H1 (cell line): ENCODE results near the gene ZNF532. TPM values are rescaled to one million over a fixed set of nuclear protein-coding genes. Genes with fewer than 3 reads are reported as not detected.

Source experiments
- CTCF ChIA-PET: fragments of 300-600 bp; sonication (Branson Sonifier 250); formaldehyde crosslinking; loops from one replicate; lab custom pipeline; 2021; ENCODE audit not compliant: partially characterized antibody; lab: Charles Lee
- POLR2A ChIA-PET: fragments of 300-600 bp; sonication (Branson Sonifier 250); formaldehyde crosslinking; loops from one replicate; lab custom pipeline; 2021; ENCODE audit warnings: inconsistent platforms; ENCODE audit not compliant: partially characterized antibody; lab: Charles Lee
- DNase-seq, 2 experiments: peaks; one replicate each; pipeline versions ENCODE4 v3.0.0 to v3.0.0-alpha.2; 2010 to 2022; ENCODE audit warnings: low spot score in 2 of 2, low read depth in 1 of 2, mixed read lengths in 1 of 2
- FAIRE-seq: peaks from 2 replicates; lab custom pipeline; 2011; peaks lifted over from hg19 to GRCh38; lab: Jason Lieb, UNC
- H2AFZ ChIP-seq: 2 replicates; pipeline ENCODE4 v1.8.1; 2012; ENCODE audit warnings: low read length, inconsistent platforms
- H2AK5ac ChIP-seq: 2 replicates; pipeline ENCODE4 v1.6.1; 2013; ENCODE audit warnings: low read depth, low read length
- H2BK120ac ChIP-seq: replicated peaks from 2 replicates; pipeline ENCODE3; 2013; ENCODE audit warnings: low read depth, low read length, inconsistent platforms
- H2BK12ac ChIP-seq: 2 replicates; pipeline ENCODE4 v1.6.1; 2013; ENCODE audit warnings: low read depth, low read length
- H2BK15ac ChIP-seq: 2 replicates; pipeline ENCODE4 v1.6.1; 2013; ENCODE audit warnings: low read length
- H2BK20ac ChIP-seq: 2 replicates; pipeline ENCODE4 v1.6.1; 2013; ENCODE audit warnings: low read length
- H2BK5ac ChIP-seq: 2 replicates; pipeline ENCODE4 v1.6.1; 2013; ENCODE audit warnings: low read depth, low read length
- H3K14ac ChIP-seq: 2 replicates; pipeline ENCODE4 v1.6.1; 2013; ENCODE audit warnings: inconsistent platforms; ENCODE audit not compliant: insufficient read length
- H3K18ac ChIP-seq: 2 replicates; pipeline ENCODE4 v1.6.1; 2013; ENCODE audit warnings: low read length; ENCODE audit errors: extremely low read depth
- H3K23ac ChIP-seq: 2 replicates; pipeline ENCODE4 v1.6.1; 2013; ENCODE audit warnings: inconsistent platforms; ENCODE audit not compliant: insufficient read length
- H3K23me2 ChIP-seq: 2 replicates; pipeline ENCODE4 v1.6.1; 2013; ENCODE audit warnings: low read depth, low read length
- H3K27ac ChIP-seq: 2 replicates; pipeline ENCODE4 v1.6.1; 2011; ENCODE audit warnings: low read depth, low read length, inconsistent platforms
- H3K27me3 ChIP-seq, 4 experiments: replicated peaks in 1 of 4; 1 replicate in 1 of 4; 2 replicates in 3 of 4; pipeline versions ENCODE4 v1.6.1 to v1.8.1; 2011 to 2013; ENCODE audit warnings: low read length in 3 of 4, mild to moderate bottlenecking in 3 of 4, inconsistent platforms in 2 of 4, mixed read lengths in 2 of 4, moderate library complexity in 1 of 4; ENCODE audit not compliant: control insufficient read depth in 3 of 4, insufficient read depth in 3 of 4; ENCODE audit errors: extremely low read depth in 1 of 4
- H3K36me3 ChIP-seq, 4 experiments: 2 replicates each; pipeline versions ENCODE4 v1.6.1 to v1.8.1; 2011 to 2013; ENCODE audit warnings: mild to moderate bottlenecking in 4 of 4, low read length in 3 of 4, moderate library complexity in 2 of 4, control low read depth in 1 of 4, inconsistent platforms in 1 of 4; ENCODE audit not compliant: insufficient read depth in 4 of 4, control insufficient read depth in 2 of 4
- H3K4ac ChIP-seq: replicated peaks from 2 replicates; pipeline ENCODE3; 2013; ENCODE audit warnings: low read length, low read depth, mixed read lengths, inconsistent platforms; ENCODE audit not compliant: insufficient read length
- H3K4me1 ChIP-seq, 4 experiments: replicated peaks in 1 of 4; 1 replicate in 1 of 4; 2 replicates in 3 of 4; pipeline versions ENCODE4 v1.6.1 to v1.8.1; 2011 to 2013; ENCODE audit warnings: low read length in 3 of 4, inconsistent platforms in 2 of 4, mixed read lengths in 1 of 4; ENCODE audit not compliant: insufficient read depth in 4 of 4, control insufficient read depth in 3 of 4
- H3K4me2 ChIP-seq, 2 experiments: 2 replicates each; pipeline versions ENCODE4 v1.6.1 to v1.8.1; 2011 to 2013; ENCODE audit warnings: low read depth in 2 of 2, low read length in 2 of 2, control low read depth in 1 of 2, inconsistent platforms in 1 of 2, mild to moderate bottlenecking in 1 of 2; ENCODE audit not compliant: insufficient read depth in 1 of 2
- H3K4me3 ChIP-seq, 4 experiments: fragments of 200-600, 300-600 bp in 1 of 4; sonication (generic), shearing (Covaris generic), sonication (Bioruptor Twin) in 1 of 4; 2 replicates each; pipeline versions ENCODE4 v1.5.1 to v1.8.1; 2011 to 2016; ENCODE audit warnings: low read length in 4 of 4, low read depth in 3 of 4, control low read depth in 2 of 4, inconsistent platforms in 2 of 4, mild to moderate bottlenecking in 2 of 4, mixed read lengths in 1 of 4, moderate library complexity in 1 of 4; ENCODE audit not compliant: insufficient read depth in 2 of 4; ENCODE audit errors: extremely low read depth in 1 of 4
- H3K56ac ChIP-seq: replicated peaks from 2 replicates; pipeline ENCODE3; 2013; ENCODE audit warnings: low read depth, mild to moderate bottlenecking, mixed read lengths, low read length, inconsistent platforms; ENCODE audit not compliant: insufficient read length
- H3K79me1 ChIP-seq: 2 replicates; pipeline ENCODE4 v1.6.1; 2013; ENCODE audit warnings: low read depth, low read length, control low read depth
- H3K79me2 ChIP-seq, 2 experiments: 2 replicates each; pipeline versions ENCODE4 v1.6.1 to v1.8.1; 2012 to 2013; ENCODE audit warnings: low read length in 2 of 2, mild to moderate bottlenecking in 2 of 2, inconsistent platforms in 1 of 2; ENCODE audit not compliant: insufficient read depth in 2 of 2, control insufficient read depth in 1 of 2
- H3K9ac ChIP-seq, 4 experiments: replicated peaks in 1 of 4; 1 replicate in 1 of 4; 2 replicates in 3 of 4; pipeline versions ENCODE4 v1.6.1 to v1.8.1; 2011 to 2013; ENCODE audit warnings: low read depth in 3 of 4, low read length in 3 of 4, control low read depth in 2 of 4, mild to moderate bottlenecking in 2 of 4, moderate library complexity in 2 of 4, inconsistent platforms in 1 of 4; ENCODE audit errors: extremely low read depth in 1 of 4
- H3K9me3 ChIP-seq, 2 experiments: 2 replicates each; pipeline versions ENCODE4 v1.6.1 to v1.8.1; 2012 to 2013; ENCODE audit warnings: mild to moderate bottlenecking in 2 of 2, moderate library complexity in 2 of 2, control low read depth in 1 of 2, inconsistent platforms in 1 of 2, low read depth in 1 of 2, low read length in 1 of 2, mixed read lengths in 1 of 2; ENCODE audit not compliant: insufficient read depth in 2 of 2
- H4K20me1 ChIP-seq, 2 experiments: replicated peaks in 1 of 2; 2 replicates each; pipeline versions ENCODE3 to v1.8.1; 2011 to 2013; ENCODE audit warnings: inconsistent platforms in 2 of 2, low read length in 2 of 2, mild to moderate bottlenecking in 1 of 2; ENCODE audit not compliant: insufficient read depth in 2 of 2, control insufficient read depth in 1 of 2
- H4K5ac ChIP-seq: 2 replicates; pipeline ENCODE4 v1.6.1; 2013; ENCODE audit warnings: low read length, low read depth, mixed read lengths, inconsistent platforms; ENCODE audit not compliant: insufficient read length
- H4K8ac ChIP-seq: 2 replicates; pipeline ENCODE4 v1.8.0; 2013; ENCODE audit warnings: mild to moderate bottlenecking, moderate library complexity, low read length, inconsistent platforms; ENCODE audit not compliant: insufficient read depth; ENCODE audit errors: extremely low read depth
- H4K91ac ChIP-seq: replicated peaks from 2 replicates; pipeline ENCODE3; 2013; ENCODE audit warnings: low read length, mixed read lengths, inconsistent platforms; ENCODE audit not compliant: insufficient read length
- CHD1 ChIP-seq: IDR thresholded peaks from 2 replicates; pipeline ENCODE4 v1.6.1; 2012; ENCODE audit warnings: low read depth, low read length, improper control_type of control experiment
- EP300 ChIP-seq, 2 experiments: IDR thresholded peaks; 1 replicate in 1 of 2; 2 replicates in 1 of 2; pipeline ENCODE4 v1.6.1; 2011 to 2012; ENCODE audit warnings: low read depth in 2 of 2, low read length in 2 of 2, mild to moderate bottlenecking in 2 of 2, borderline replicate concordance in 1 of 2, inconsistent platforms in 1 of 2, moderate library complexity in 1 of 2
- GTF2F1 ChIP-seq: IDR thresholded peaks from 2 replicates; pipeline ENCODE4 v1.6.1; 2012; ENCODE audit warnings: low read depth, low read length, improper control_type of control experiment, borderline replicate concordance
- HDAC2 ChIP-seq, 2 experiments: fragments of 300-600 bp in 1 of 2; sonication (generic) in 1 of 2; IDR thresholded peaks; 2 replicates each; pipeline ENCODE4 v1.6.1; 2011 to 2012; ENCODE audit warnings: low read depth in 2 of 2, low read length in 2 of 2, mild to moderate bottlenecking in 2 of 2, moderate library complexity in 2 of 2, borderline replicate concordance in 1 of 2, inconsistent platforms in 1 of 2
- JUND ChIP-seq: IDR thresholded peaks from 2 replicates; pipeline ENCODE4 v1.6.1; 2011; ENCODE audit warnings: mild to moderate bottlenecking, improper control_type of control experiment, low read length
- RFX5 ChIP-seq: IDR thresholded peaks from 2 replicates; pipeline ENCODE4 v1.6.1; 2011; ENCODE audit warnings: low read depth, low read length, improper control_type of control experiment, borderline replicate concordance
- RNF2 ChIP-seq: fragments of 200-900, 300-1000 bp; sonication (generic); IDR thresholded peaks from 2 replicates; pipeline ENCODE4 v1.7.1; 2016; ENCODE audit warnings: borderline replicate concordance, low read depth, mild to moderate bottlenecking, antibody characterized with exemption, low read length; ENCODE audit not compliant: poor library complexity, severe bottlenecking; ENCODE audit errors: missing control alignments
- SRF ChIP-seq: IDR thresholded peaks from 2 replicates; pipeline ENCODE4 v1.6.1; 2011; ENCODE audit warnings: mild to moderate bottlenecking, low read depth, low read length, moderate library complexity
- WGBS, 2 experiments: shearing (Covaris generic) in 1 of 2; methylation state at CpG; one replicate each; pipeline versions ENCODE4 v1.1.6 to v1.1.7; 2013 to 2015; ENCODE audit warnings: low lambda C conversion rate in 2 of 2, mixed read lengths in 2 of 2, inconsistent platforms in 1 of 2, low coverage in 1 of 2, missing lambda C conversion rate in 1 of 2; ENCODE audit not compliant: insufficient replicate concordance in 2 of 2, insufficient coverage in 1 of 2, insufficient read length in 1 of 2; ENCODE audit errors: extremely low coverage in 1 of 2, missing lambda C conversion rate in 1 of 2; 5-methylcytosine and 5-hydroxymethylcytosine counted together
- polyA plus RNA-seq, 7 experiments: library from polyadenylated mRNA; depleted of rRNA in 3 of 7; stranded (reverse) in 5 of 7; unstranded in 2 of 7; fragments of >200 nt in 5 of 7; fragments of 200-250 nt in 2 of 7; gene quantifications; 1 replicate in 5 of 7; 2 replicates in 1 of 7; 4 replicates in 1 of 7; pipeline versions ENCODE4 v1.2.1 to v1.2.3, GENCODE V29; 2011 to 2013; ENCODE audit warnings: missing spikeins in 2 of 7, mixed read lengths in 2 of 7
- total RNA-seq: library from RNA; stranded (reverse); fragmentation: NEBNext Ultra II Directional; extraction: Animal tissue kit (Norgen Biotek cat#: 25700); gene quantifications from 2 replicates; pipeline ENCODE4 v1.2.1, GENCODE V29; 2021

Gene ZNF532
- total and polyA plus RNA-seq, 2 of the 8 experiments (the other 6 are each of a cell fraction or from before 2014, with no cell fraction given), result 143 to 240 TPM

DNA sequence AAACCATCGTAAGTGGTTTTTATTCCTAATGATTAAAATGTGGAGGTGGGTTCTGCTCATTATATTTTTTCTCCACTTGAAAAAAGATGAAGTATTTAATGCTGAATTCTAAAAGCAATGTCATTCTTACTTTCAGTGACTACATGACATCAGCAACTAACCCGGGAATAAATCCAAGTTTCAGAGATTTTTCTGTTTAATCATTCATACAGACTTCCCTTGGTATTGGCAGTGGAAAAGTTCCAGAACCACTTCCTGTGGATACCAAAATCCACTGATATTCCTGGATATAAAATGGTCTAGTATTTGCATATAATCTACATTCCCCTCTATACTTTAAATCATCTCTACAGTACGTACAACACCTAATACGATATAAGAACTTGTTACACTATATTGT, 128.6 kb downstream of the ZNF532 start:
- no peak for DNase-seq
- Histone ChIP-seq H3K36me3 (no peaks in the 10 kb centered on the region; a peak in 1 of 8 replicates), H3K27ac (no peak overlapping the region), H3K9ac (no peak overlapping the region), H3K4me2 (no peak overlapping the region), H2BK120ac (no peak overlapping the region), H3K27me3 (peaks cover 0 to 3% (median under 1%) of the 10 kb centered on the region in 4 experiments; a peak in 1 of 7 replicates), H2BK5ac (no peak overlapping the region), H2BK20ac (no peak overlapping the region), H2AK5ac (no peak overlapping the region), H3K18ac (no peak overlapping the region), H2BK15ac (no peak overlapping the region), H3K14ac (no peak overlapping the region), H3K23me2 (no peaks in the 10 kb centered on the region), H3K9me3 (no peaks in the 10 kb centered on the region), H4K5ac (no peak overlapping the region), H4K8ac (no peak overlapping the region), H2BK12ac (no peak overlapping the region), H3K4ac (no peak overlapping the region), H3K4me3 (no peak overlapping the region), H3K4me1 (no peaks in the 10 kb centered on the region; a peak in 1 of 7 replicates), H3K23ac (no peak overlapping the region), H4K20me1 (no peaks in the 10 kb centered on the region), H4K91ac (no peak overlapping the region), H2AFZ (no peak overlapping the region), H3K79me1 (no peaks in the 10 kb centered on the region), H3K79me2 (no peaks in the 10 kb centered on the region), H3K56ac (no peak overlapping the region)
- POLR2A ChIA-PET, result interaction anchor here (1.0 kb wide), 1 partner anchor 12 kb away, joined by 3 read pairs; no protein-coding TSS in a partner anchor
- CTCF ChIA-PET, result interaction anchor here (1.2 kb wide), 1 partner anchor 211 kb away, joined by 3 read pairs; no protein-coding TSS in a partner anchor
- no peak for TF ChIP-seq JUND
- TF ChIP-seq RFX5, result no peak
- no peak for TF ChIP-seq GTF2F1
- no peak for TF ChIP-seq SRF
- TF ChIP-seq HDAC2 (IDR thresholded peaks at IDR 0.05; ENCODE audit: borderline replicate concordance in 1 of 2, low read depth in 2 of 2, low read length in 2 of 2), result no peak
- no peak for TF ChIP-seq RNF2
- no peak for TF ChIP-seq CHD1
- TF ChIP-seq EP300 (IDR thresholded peaks at IDR 0.05; ENCODE audit: borderline replicate concordance in 1 of 2, low read depth in 2 of 2, low read length in 2 of 2), result no peak
- FAIRE-seq, result no peak
- WGBS, 2 experiments, result 87% methylated on average over 4 of the region's 4 CpGs; no CpG with 5 or more reads in 1 of the 2 experiments
